Measurements from ENCODE around the gene DUS3L.

- no peak for TF ChIP-seq POLR2A (IDR thresholded peaks at IDR 0.05; ENCODE audit: low read length)
- no peak for TF ChIP-seq GATA1 (IDR thresholded peaks at IDR 0.05; ENCODE audit: low read depth, low read length)
Observed at GRCh38 chr19:5789886-5790558, 941 bp downstream of the DUS3L start.
